GM18502 (cell line): ENCODE measurements around the gene GPR148.
A peak's percentile ranks its signal among the peaks of the same experiment; 100 is the strongest.
"Not testable (repeated sequence)": the region's sequence is repeated elsewhere in the genome, so short reads cannot be mapped to it uniquely, and the experiment has no call there.

Source experiments
- ATAC-seq: cut with Tn5 transposase; IDR thresholded peaks from one replicate; pipeline ENCODE4 v1.9.1; 2021; ENCODE audit warnings: mild to moderate bottlenecking; ENCODE audit not compliant: unreplicated experiment, poor library complexity

Gene GPR148

DNA sequence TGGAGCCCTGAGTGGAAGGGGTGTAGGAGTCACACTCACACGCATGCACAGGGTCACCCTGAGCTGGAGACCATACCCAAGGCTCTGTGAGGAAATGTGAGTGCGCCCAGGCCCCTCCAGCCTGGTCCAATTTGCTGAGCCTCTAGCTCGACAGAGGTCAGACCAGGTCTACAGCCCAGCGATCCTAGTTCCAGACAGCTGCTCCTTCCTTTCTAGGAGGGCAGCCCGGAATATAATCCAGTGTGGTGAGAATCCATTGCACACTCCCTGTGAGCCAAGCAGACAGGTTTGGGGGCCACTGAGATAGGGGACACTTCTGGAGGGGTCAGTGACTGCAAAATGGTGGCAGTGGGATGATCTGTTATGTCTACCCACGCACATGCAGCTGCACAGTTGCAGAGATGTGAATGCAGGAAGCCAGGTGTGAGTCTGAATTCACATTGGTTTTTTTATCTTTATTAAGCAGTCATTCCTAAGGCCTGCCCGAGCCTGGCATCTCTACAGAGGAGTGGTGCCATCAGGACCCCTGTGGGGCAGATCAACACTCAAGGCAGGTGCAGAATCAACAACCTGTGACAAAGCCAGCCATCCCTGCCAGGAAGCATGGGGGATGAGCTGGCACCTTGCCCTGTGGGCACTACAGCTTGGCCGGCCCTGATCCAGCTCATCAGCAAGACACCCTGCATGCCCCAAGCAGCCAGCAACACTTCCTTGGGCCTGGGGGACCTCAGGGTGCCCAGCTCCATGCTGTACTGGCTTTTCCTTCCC is at the start of gene GPR148:
GPR148 (plus strand) TSS at position 522 of the 768 bp plus-strand sequence; CDS start at position 604, 82 bp downstream.
- ATAC-seq, result no peak

DNA sequence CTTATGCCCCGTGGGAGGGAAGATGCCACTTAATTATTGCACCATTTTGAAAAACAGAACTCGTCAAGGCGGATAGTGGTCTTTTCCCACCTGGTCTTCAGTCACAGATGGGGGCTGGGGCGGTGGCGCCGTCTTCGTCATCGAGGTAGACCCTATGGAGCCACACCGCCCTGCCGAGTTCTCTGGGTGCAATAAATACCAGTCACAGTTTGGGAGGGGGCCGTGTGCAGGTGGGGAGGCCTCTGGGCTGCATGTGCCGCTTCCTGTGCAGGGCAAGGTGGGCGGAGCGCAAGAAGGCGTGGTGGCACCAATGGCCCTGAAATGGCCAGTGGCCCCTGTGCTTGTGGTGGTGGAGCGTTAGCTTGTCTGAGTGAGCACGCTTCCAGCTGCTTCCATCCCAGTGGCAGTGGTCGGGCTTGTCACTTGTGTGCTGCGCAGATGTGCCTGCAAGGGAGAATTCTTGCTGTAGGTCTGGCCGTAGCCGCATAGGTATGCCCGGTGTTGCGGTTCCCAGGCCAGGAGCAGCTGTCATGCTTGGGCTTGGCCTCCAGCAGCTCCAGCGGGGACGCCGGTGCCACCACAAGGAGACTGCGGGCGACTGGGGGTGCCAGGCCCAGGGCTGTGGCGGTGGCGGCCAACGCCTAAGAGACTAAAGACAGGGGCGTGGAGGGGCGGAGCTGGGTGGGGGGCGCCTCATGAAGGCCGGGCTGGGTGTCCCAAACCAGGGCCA is 36.7 kb upstream of the GPR148 start:
- ATAC-seq, result not testable (repeated sequence)

GRCh38 chr2:130693474-130693873 is 35.4 kb upstream of the GPR148 start:
- ATAC-seq, result peak; percentile 47

GRCh38 chr2:130703250-130703649 is 25.6 kb upstream of the GPR148 start:
- ATAC-seq, result not testable (repeated sequence)

GRCh38 chr2:130714795-130715194 is 14.1 kb upstream of the GPR148 start:
- ATAC-seq, result not testable (repeated sequence)

GRCh38 chr2:130720036-130720435 is 8.8 kb upstream of the GPR148 start:
- ATAC-seq, result no peak

GRCh38 chr2:130720528-130720927 is 8.3 kb upstream of the GPR148 start:
- no peak for ATAC-seq

DNA sequence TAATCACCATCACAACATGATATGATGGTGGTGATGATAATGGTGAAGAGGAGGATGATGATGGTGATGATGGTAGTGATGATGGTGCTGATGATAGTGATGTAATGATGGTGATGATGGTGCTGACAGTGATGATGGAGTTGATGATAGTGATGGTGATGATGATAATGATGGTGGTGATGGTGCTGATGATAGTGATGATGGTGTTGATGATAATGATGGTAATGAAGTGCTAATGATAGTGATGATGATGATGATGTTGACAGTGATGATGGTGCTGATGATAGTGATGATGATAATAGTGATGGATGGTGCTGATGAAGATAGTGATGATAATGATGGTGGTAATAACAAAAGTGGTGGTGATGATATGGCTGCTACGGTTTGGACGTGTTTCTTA is 4.4 kb upstream of the GPR148 start:
- no peak for ATAC-seq

DNA sequence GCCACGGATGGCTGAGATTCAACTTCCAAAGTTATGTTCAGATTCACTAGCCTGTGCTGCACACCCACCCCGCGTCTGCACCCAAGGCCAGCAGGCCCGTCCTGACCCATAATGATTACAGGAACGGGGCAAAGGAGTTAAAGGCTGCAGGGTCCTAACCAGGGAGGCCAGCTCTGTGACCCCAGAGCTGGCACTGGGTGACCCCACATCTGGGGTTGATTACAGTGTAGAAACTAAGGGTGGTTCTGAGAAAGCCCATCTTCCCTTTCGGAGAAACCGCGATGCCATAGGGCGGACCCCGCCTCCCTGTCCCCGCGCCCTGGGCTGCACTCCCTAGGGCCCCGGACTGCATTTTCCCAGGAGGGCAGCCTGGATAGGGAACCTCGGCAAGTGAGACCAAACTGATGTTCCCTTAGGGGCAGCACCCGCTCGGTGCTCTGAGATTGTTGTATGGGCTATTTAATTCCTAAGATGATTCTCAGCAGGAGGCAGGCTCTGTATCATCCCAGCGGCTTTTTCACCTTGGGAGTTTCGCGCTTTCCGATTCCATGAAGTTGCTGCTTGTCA is 2.2 kb upstream of the GPR148 start:
- no peak for ATAC-seq

GRCh38 chr2:130727286-130727924 is 1.5 kb upstream of the GPR148 start:
- ATAC-seq, result peak; percentile 96

GRCh38 chr2:130728007-130728454 is 839 bp upstream of the GPR148 start:
- peak; percentile 31 for ATAC-seq

DNA sequence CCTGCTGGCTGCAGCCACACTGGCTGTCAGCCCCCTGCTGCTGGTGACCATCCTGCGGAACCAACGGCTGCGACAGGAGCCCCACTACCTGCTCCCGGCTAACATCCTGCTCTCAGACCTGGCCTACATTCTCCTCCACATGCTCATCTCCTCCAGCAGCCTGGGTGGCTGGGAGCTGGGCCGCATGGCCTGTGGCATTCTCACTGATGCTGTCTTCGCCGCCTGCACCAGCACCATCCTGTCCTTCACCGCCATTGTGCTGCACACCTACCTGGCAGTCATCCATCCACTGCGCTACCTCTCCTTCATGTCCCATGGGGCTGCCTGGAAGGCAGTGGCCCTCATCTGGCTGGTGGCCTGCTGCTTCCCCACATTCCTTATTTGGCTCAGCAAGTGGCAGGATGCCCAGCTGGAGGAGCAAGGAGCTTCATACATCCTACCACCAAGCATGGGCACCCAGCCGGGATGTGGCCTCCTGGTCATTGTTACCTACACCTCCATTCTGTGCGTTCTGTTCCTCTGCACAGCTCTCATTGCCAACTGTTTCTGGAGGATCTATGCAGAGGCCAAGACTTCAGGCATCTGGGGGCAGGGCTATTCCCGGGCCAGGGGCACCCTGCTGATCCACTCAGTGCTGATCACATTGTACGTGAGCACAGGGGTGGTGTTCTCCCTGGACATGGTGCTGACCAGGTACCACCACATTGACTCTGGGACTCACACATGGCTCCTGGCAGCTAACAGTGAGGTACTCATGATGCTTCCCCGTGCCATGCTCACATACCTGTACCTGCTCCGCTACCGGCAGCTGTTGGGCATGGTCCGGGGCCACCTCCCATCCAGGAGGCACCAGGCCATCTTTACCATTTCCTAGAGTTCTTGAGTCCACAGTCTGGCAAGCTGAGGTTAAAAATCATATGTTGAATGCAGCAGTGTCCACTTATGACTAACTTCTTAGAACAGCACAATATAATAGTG is 741 bp downstream of the GPR148 start:
- no peak for ATAC-seq

DNA sequence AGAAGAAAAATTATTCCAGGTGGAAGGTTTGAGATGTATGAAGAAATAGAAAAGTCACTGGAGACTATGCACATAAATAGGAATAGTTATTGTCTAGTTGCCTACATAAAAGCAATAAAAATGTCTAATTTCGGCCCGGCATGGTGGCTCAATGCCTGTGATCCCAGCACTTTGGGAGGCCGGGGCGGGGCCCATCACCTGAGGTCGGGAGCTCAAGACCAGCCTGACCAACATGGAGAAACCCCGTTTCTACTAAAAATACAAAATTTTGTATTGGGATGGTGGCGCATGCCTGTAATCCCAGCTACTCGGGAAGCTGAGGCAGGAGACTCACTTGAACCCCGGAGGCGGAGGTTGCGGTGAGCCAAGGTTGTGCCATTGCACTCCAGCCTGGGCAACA is 3.4 kb downstream of the GPR148 start:
- ATAC-seq, result not testable (repeated sequence)

- no peak for ATAC-seq
Observed at GRCh38 chr2:130735200-130735599, 6.3 kb downstream of the GPR148 start.

- ATAC-seq, result no peak
Observed at GRCh38 chr2:130736487-130736886, 7.6 kb downstream of the GPR148 start.

DNA sequence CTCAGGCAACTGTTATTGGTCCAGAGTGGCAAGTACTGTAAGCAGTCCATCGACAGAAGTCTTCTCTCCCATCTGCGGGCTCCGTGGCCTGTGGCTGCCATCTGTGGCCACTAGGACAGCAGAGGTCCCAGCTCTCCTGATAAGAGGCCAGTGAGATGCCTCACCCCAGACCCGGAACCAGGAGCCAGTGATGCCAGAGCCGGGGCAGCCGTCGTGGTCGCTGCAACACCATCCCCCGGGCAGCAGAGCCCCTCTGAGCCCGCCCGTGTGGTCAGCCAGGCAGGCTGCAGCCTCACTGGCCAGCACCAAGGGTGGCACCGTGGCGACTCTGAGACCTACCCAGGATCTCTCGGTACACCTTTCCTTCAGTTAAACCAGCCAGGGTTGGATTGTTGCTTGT is 8.7 kb downstream of the GPR148 start:
- no peak for ATAC-seq

DNA sequence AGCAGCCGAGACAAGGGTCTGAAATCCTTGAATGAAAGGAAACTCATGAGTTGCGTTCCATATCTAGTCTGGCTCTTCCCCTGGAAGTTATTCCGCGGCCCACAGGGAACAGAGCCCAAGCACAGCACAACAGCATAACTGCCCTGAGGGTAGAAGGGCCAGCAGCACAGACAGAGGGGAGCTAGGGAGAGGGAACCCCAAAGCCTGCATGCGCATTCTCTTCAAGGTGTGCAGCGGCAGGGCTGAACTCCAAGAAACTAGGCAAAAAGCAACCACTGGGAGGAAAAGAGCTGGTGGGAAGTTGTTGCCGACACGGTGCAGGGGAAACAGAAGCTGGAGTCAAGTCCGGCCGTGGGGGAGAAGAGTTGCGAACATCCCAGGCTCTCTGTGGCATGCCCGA is 11.8 kb downstream of the GPR148 start:
- no peak for ATAC-seq

DNA sequence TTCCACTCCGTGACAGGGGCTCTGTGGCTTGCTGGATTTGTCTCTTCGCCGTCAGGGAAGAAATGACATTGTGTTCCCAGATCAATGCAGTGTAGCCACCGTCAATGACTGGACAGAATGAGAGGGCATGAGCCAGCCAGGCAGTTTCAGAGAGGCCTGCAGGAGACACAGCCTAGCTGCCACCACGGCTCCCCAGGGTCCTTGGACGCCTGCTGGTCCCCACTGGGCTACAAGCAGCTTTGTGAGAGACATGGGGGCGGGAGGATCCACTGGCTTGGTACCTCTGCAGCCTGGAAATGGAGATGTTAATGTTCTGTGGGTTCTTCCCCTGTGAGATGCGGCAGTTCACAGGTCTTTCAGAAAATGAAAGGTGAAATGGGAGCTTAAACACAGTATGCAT is 14.4 kb downstream of the GPR148 start:
- ATAC-seq, result no peak

DNA sequence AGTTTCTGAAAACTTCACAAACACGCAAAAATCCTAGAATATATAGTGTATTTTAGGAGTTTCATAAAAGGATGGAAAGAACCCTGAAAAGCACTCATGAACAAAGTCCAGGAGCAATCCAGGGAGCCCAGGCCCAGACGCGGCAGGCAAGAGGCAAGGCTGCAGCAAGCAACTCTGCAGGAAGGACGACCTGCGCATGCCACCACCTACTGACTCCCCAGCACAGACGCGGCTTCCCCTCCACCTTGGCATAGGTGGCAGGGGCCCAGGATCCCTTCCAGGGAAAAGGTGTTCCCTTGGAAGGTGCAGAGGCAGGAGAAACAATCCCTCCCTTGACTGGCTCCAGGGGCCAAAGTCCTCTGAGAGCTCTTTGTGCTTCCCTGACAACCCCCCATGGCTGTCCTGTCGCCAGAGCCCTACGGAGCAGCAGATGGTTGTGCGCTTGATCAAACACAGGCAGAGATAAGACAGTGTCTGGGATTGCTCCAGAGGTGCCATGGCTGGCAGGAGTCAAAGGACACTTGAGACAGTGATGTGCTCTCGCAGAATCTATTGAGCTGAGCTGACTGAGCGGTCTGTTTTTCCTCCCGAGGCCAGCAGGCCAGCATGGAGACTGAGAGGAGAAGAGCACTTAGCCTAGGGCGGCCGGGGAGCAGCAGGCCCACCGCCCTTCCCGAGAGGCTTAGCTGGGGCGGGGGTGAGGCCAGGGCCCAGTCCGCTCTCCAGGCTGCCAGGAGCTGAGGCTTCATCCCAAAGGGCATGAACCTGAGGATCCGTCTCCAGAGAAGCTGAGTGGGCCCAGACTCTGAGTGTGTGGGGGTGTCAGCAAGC is 15.6 kb downstream of the GPR148 start:
- no peak for ATAC-seq
